ENCODE results near the gene COX18. TPM values are rescaled to one million over a fixed set of nuclear protein-coding genes. Genes with fewer than 3 reads are reported as not detected.

COX18 gene
- 8.4 TPM for total RNA-seq

GRCh38 chr4:73069338-73070073, at the start of gene COX18:
COX18 (minus strand) TSS chr4:73069716; CDS start chr4:73069649, 67 bp downstream.
- Histone ChIP-seq H3K27me3 (ENCODE audit: control insufficient read depth in 3 of 3, insufficient read depth in 3 of 3, low read length in 3 of 3) (no peaks in the 10 kb centered on the region), H3K9me3 (ENCODE audit: control insufficient read depth in 3 of 3, low read length in 3 of 3) (no peaks in the 10 kb centered on the region), H3K9ac (ENCODE audit: low read depth in 1 of 3, low read length in 3 of 3) (peak within 1 kb of the TSS; percentile 93 to 98 (median 96)), H3K4me1 (ENCODE audit: control insufficient read depth in 3 of 3, insufficient read depth in 3 of 3, low read length in 3 of 3) (peaks cover 4 to 9% (median 6%) of the 10 kb centered on the region in 3 donors), H3K27ac (ENCODE audit: low read depth, low read length) (peak within 1 kb of the TSS; percentile 95), H3K36me3 (ENCODE audit: control insufficient read depth in 3 of 3, insufficient read depth in 3 of 3, low read length in 3 of 3) (peaks cover 0 to 2% (median 0%) of the 10 kb centered on the region in 3 donors), H3K4me3 (ENCODE audit: low read length in 3 of 3) (peak within 1 kb of the TSS; percentile 94 to 98 (median 94))

GRCh38 chr4:73109493-73109892, 40.0 kb upstream of the COX18 start:
- H3K4me3 ChIP-seq (ENCODE audit: low read length in 3 of 3): no peak overlapping the region
- peaks cover 2 to 37% (median 32%) of the 10 kb centered on the region in 3 donors for H3K36me3 ChIP-seq (ENCODE audit: control insufficient read depth in 3 of 3, insufficient read depth in 3 of 3, low read length in 3 of 3)
- H3K4me1 ChIP-seq (ENCODE audit: control insufficient read depth in 3 of 3, insufficient read depth in 3 of 3, low read length in 3 of 3): no peaks in the 10 kb centered on the region
- no peaks in the 10 kb centered on the region for H3K9me3 ChIP-seq (ENCODE audit: control insufficient read depth in 3 of 3, low read length in 3 of 3)
- H3K27me3 ChIP-seq (ENCODE audit: control insufficient read depth in 3 of 3, insufficient read depth in 3 of 3, low read length in 3 of 3): no peaks in the 10 kb centered on the region
- no peak overlapping the region for H3K27ac ChIP-seq (ENCODE audit: low read depth, low read length)
- H3K9ac ChIP-seq (ENCODE audit: low read depth in 1 of 3, low read length in 3 of 3): no peak overlapping the region

- Histone ChIP-seq H3K9me3 (ENCODE audit: control insufficient read depth in 3 of 3, low read length in 3 of 3) (no peaks in the 10 kb centered on the region), H3K9ac (ENCODE audit: low read depth in 1 of 3, low read length in 3 of 3) (no peak overlapping the region), H3K27me3 (ENCODE audit: control insufficient read depth in 3 of 3, insufficient read depth in 3 of 3, low read length in 3 of 3) (no peaks in the 10 kb centered on the region), H3K27ac (ENCODE audit: low read depth, low read length) (no peak overlapping the region), H3K4me3 (ENCODE audit: low read length in 3 of 3) (no peak overlapping the region), H3K36me3 (ENCODE audit: control insufficient read depth in 3 of 3, insufficient read depth in 3 of 3, low read length in 3 of 3) (peaks cover 11 to 39% (median 35%) of the 10 kb centered on the region in 3 donors), H3K4me1 (ENCODE audit: control insufficient read depth in 3 of 3, insufficient read depth in 3 of 3, low read length in 3 of 3) (no peaks in the 10 kb centered on the region)
Observed at GRCh38 chr4:73104695-73105094, 35.2 kb upstream of the COX18 start.

- Histone ChIP-seq H3K27ac (ENCODE audit: low read depth, low read length) (no peak overlapping the region), H3K9me3 (ENCODE audit: control insufficient read depth in 3 of 3, low read length in 3 of 3) (no peaks in the 10 kb centered on the region), H3K36me3 (ENCODE audit: control insufficient read depth in 3 of 3, insufficient read depth in 3 of 3, low read length in 3 of 3) (peaks cover 15 to 40% (median 33%) of the 10 kb centered on the region in 3 donors), H3K27me3 (ENCODE audit: control insufficient read depth in 3 of 3, insufficient read depth in 3 of 3, low read length in 3 of 3) (no peaks in the 10 kb centered on the region), H3K4me1 (ENCODE audit: control insufficient read depth in 3 of 3, insufficient read depth in 3 of 3, low read length in 3 of 3) (no peaks in the 10 kb centered on the region), H3K4me3 (ENCODE audit: low read length in 3 of 3) (no peak overlapping the region), H3K9ac (ENCODE audit: low read depth in 1 of 3, low read length in 3 of 3) (no peak overlapping the region)
Observed at GRCh38 chr4:73103799-73104503, 34.4 kb upstream of the COX18 start.

- Histone ChIP-seq H3K9ac (ENCODE audit: low read depth in 1 of 3, low read length in 3 of 3) (no peak overlapping the region), H3K4me1 (ENCODE audit: control insufficient read depth in 3 of 3, insufficient read depth in 3 of 3, low read length in 3 of 3) (no peaks in the 10 kb centered on the region), H3K4me3 (ENCODE audit: low read length in 3 of 3) (no peak overlapping the region), H3K36me3 (ENCODE audit: control insufficient read depth in 3 of 3, insufficient read depth in 3 of 3, low read length in 3 of 3) (peaks cover 22 to 45% (median 44%) of the 10 kb centered on the region in 3 donors), H3K9me3 (ENCODE audit: control insufficient read depth in 3 of 3, low read length in 3 of 3) (no peaks in the 10 kb centered on the region), H3K27me3 (ENCODE audit: control insufficient read depth in 3 of 3, insufficient read depth in 3 of 3, low read length in 3 of 3) (no peaks in the 10 kb centered on the region), H3K27ac (ENCODE audit: low read depth, low read length) (no peak overlapping the region)
Observed at GRCh38 chr4:73099143-73099542, 29.6 kb upstream of the COX18 start.

- Histone ChIP-seq H3K9ac (ENCODE audit: low read depth in 1 of 3, low read length in 3 of 3) (no peak overlapping the region), H3K4me1 (ENCODE audit: control insufficient read depth in 3 of 3, insufficient read depth in 3 of 3, low read length in 3 of 3) (no peaks in the 10 kb centered on the region), H3K27ac (ENCODE audit: low read depth, low read length) (no peak overlapping the region), H3K27me3 (ENCODE audit: control insufficient read depth in 3 of 3, insufficient read depth in 3 of 3, low read length in 3 of 3) (no peaks in the 10 kb centered on the region), H3K36me3 (ENCODE audit: control insufficient read depth in 3 of 3, insufficient read depth in 3 of 3, low read length in 3 of 3) (peaks cover 26 to 45% (median 42%) of the 10 kb centered on the region in 3 donors), H3K9me3 (ENCODE audit: control insufficient read depth in 3 of 3, low read length in 3 of 3) (no peaks in the 10 kb centered on the region), H3K4me3 (ENCODE audit: low read length in 3 of 3) (no peak overlapping the region)
Observed at GRCh38 chr4:73098713-73099112, 29.2 kb upstream of the COX18 start.

- H3K4me3 ChIP-seq (ENCODE audit: low read length in 3 of 3): no peak overlapping the region
- H3K27ac ChIP-seq (ENCODE audit: low read depth, low read length): no peak overlapping the region
- H3K36me3 ChIP-seq (ENCODE audit: control insufficient read depth in 3 of 3, insufficient read depth in 3 of 3, low read length in 3 of 3): peaks cover 26 to 45% (median 42%) of the 10 kb centered on the region in 3 donors
Observed at GRCh38 chr4:73098016-73098415, 28.5 kb upstream of the COX18 start.

GRCh38 chr4:73092868-73093267, 23.4 kb upstream of the COX18 start:
- no peak overlapping the region for H3K27ac ChIP-seq (ENCODE audit: low read depth, low read length)
- H3K4me1 ChIP-seq (ENCODE audit: control insufficient read depth in 3 of 3, insufficient read depth in 3 of 3, low read length in 3 of 3): no peaks in the 10 kb centered on the region
- H3K9me3 ChIP-seq (ENCODE audit: control insufficient read depth in 3 of 3, low read length in 3 of 3): no peaks in the 10 kb centered on the region
- peaks cover 21 to 36% (median 25%) of the 10 kb centered on the region in 3 donors for H3K36me3 ChIP-seq (ENCODE audit: control insufficient read depth in 3 of 3, insufficient read depth in 3 of 3, low read length in 3 of 3)
- no peak overlapping the region for H3K9ac ChIP-seq (ENCODE audit: low read depth in 1 of 3, low read length in 3 of 3)
- no peaks in the 10 kb centered on the region for H3K27me3 ChIP-seq (ENCODE audit: control insufficient read depth in 3 of 3, insufficient read depth in 3 of 3, low read length in 3 of 3)
- H3K4me3 ChIP-seq (ENCODE audit: low read length in 3 of 3): no peak overlapping the region

More at GRCh38 chr4:73098016-73098415, 28.5 kb upstream of the COX18 start:
- Histone ChIP-seq H3K4me1 (ENCODE audit: control insufficient read depth in 3 of 3, insufficient read depth in 3 of 3, low read length in 3 of 3) (no peaks in the 10 kb centered on the region), H3K27me3 (ENCODE audit: control insufficient read depth in 3 of 3, insufficient read depth in 3 of 3, low read length in 3 of 3) (no peaks in the 10 kb centered on the region), H3K9ac (ENCODE audit: low read depth in 1 of 3, low read length in 3 of 3) (no peak overlapping the region), H3K9me3 (ENCODE audit: control insufficient read depth in 3 of 3, low read length in 3 of 3) (no peaks in the 10 kb centered on the region)

GRCh38 chr4:73090738-73091137, 21.2 kb upstream of the COX18 start:
- no peaks in the 10 kb centered on the region for H3K4me1 ChIP-seq (ENCODE audit: control insufficient read depth in 3 of 3, insufficient read depth in 3 of 3, low read length in 3 of 3)
- no peak overlapping the region for H3K4me3 ChIP-seq (ENCODE audit: low read length in 3 of 3)
- H3K9ac ChIP-seq (ENCODE audit: low read depth in 1 of 3, low read length in 3 of 3): no peak overlapping the region
- H3K36me3 ChIP-seq (ENCODE audit: control insufficient read depth in 3 of 3, insufficient read depth in 3 of 3, low read length in 3 of 3): peaks cover 21 to 23% (median 21%) of the 10 kb centered on the region in 3 donors
- no peaks in the 10 kb centered on the region for H3K9me3 ChIP-seq (ENCODE audit: control insufficient read depth in 3 of 3, low read length in 3 of 3)
- no peaks in the 10 kb centered on the region for H3K27me3 ChIP-seq (ENCODE audit: control insufficient read depth in 3 of 3, insufficient read depth in 3 of 3, low read length in 3 of 3)
- no peak overlapping the region for H3K27ac ChIP-seq (ENCODE audit: low read depth, low read length)

GRCh38 chr4:73087871-73088270, 18.4 kb upstream of the COX18 start:
- Histone ChIP-seq H3K4me3 (ENCODE audit: low read length in 3 of 3) (no peak overlapping the region), H3K27ac (ENCODE audit: low read depth, low read length) (no peak overlapping the region), H3K27me3 (ENCODE audit: control insufficient read depth in 3 of 3, insufficient read depth in 3 of 3, low read length in 3 of 3) (no peaks in the 10 kb centered on the region), H3K4me1 (ENCODE audit: control insufficient read depth in 3 of 3, insufficient read depth in 3 of 3, low read length in 3 of 3) (no peaks in the 10 kb centered on the region), H3K36me3 (ENCODE audit: control insufficient read depth in 3 of 3, insufficient read depth in 3 of 3, low read length in 3 of 3) (peaks cover 14 to 24% (median 15%) of the 10 kb centered on the region in 3 donors), H3K9me3 (ENCODE audit: control insufficient read depth in 3 of 3, low read length in 3 of 3) (no peaks in the 10 kb centered on the region), H3K9ac (ENCODE audit: low read depth in 1 of 3, low read length in 3 of 3) (no peak overlapping the region)

Measured in skeletal muscle tissue (tissue), 4 donors.